HL-60/S4 treated with phorbol 12-myristate 13-acetate at 8.2 ng/mL for 4 days and 3 days (cell line): ENCODE results near the gene ANK2.

Experiments
- in situ Hi-C: fragments of 300-500 bp; cut with MboI; formaldehyde crosslinking; loops from 2 replicates; pipeline ENCODE4 v1.15.0; 2022; ENCODE audit warnings: low sequenced_read_pairs

The ANK2 gene

DNA sequence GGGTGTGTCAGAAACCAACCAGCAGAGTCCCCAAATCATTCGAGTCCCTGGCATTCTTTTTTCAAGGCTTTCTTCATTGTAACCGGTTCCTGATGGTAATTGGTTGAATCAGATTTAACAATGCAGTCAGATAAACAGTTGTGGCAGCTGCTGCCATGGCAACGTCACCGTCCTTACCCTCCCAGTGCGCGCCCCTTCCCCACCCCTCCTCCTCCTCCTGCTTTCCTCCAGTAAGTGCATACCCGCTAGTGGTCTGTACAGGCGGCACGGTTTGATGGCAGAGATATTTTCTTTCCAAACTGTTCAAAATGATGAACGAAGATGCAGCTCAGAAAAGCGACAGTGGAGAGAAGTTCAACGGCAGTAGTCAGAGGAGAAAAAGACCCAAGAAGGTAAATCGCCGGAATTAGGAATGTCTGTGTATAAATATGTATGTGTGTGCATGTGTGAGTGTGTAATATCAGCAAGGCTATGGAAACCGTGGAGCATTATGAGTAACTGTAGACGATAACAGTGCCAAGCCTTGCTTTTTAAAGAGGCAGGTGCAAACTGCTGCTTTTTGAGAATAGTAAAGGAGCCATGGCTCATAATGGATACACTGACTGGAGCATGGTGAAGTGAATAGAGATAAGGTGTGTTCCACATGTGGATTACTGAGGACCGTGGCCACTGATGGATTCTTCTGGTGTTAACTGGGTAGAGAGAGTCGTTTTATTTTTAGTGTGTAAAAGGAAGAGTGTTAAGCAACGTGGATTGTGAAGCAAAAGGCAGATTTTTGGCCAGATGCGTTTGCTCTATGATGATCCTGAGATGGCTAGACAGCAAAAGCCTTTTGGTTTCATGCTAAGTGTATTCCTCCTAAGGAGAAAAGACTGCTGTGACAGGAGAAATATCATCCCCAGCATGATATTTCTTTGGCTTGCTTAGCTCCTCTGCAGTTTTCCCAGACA, at the start of gene ANK2:
Gene ANK2 (plus strand): TSS at position 233 of the 950 bp plus-strand sequence. CDS start 76 bp downstream, at position 309.
- in situ Hi-C loops: no loop called here

- in situ Hi-C loops: no loop called here
Observed at GRCh38 chr4:113003841-113004240, 45.6 kb upstream of the ANK2 start.

DNA sequence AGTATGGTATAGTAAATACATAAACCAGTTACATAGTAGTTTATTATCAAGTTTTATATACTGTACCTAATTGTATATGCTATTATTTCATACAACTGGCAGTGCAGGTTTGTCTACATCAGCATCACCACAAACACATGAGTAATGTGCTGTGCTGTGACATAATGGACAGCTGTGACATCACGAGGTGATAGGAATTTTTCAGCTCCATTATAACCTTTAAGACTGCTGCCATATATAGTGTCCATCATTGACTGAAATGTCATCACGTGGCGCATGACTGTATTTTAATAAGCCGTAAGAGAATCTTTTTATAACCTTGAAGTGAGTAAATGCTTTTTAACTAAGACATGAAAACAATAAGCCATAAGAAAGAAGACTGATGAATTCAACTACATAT, 44.8 kb upstream of the ANK2 start:
- in situ Hi-C loops: no loop called here

- in situ Hi-C loops: no loop called here
Observed at GRCh38 chr4:113006632-113007031, 42.8 kb upstream of the ANK2 start.

DNA sequence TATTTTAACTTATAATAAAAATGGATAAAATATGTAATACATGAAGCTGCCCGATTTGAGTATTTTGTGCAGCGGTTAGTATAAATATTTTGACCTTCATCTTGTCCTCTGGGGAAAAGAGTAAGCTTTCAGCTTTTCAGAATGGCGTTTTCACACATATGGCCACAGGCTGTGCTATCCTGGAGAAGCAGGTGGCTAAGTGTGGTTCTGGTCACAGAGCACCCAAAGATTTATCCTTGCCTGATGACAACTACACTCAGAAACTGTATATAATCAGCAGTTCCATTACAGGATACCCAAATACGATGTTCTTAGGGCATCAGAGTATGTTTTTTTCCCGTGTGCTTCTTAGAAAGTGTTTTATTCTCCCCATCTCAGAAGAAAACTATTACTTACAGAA, 42.3 kb upstream of the ANK2 start:
- in situ Hi-C loops: no loop called here

- in situ Hi-C loops: no loop called here
Observed at GRCh38 chr4:113008135-113008534, 41.3 kb upstream of the ANK2 start.

GRCh38 chr4:113008716-113009115, 40.7 kb upstream of the ANK2 start:
- in situ Hi-C loops: no loop called here

DNA sequence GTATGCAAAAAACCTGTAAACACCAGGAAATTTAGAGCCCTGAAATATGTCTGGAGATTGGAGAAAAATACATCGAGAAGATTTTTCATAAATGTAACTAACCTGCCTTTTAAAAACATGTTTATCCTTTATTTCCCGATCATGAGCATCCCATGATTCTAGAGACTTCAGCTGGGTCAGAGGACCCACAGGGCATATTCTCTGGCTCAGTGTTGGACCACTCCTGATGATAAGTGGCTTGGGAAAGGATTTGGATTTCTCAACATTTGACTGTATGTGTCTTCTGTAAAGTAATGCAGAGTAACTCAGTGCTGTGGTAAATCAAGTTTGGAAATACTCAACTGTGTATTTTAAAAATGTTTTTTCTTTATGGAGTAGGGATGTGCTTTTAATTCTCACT, 40.0 kb upstream of the ANK2 start:
- in situ Hi-C loops: no loop called here

DNA sequence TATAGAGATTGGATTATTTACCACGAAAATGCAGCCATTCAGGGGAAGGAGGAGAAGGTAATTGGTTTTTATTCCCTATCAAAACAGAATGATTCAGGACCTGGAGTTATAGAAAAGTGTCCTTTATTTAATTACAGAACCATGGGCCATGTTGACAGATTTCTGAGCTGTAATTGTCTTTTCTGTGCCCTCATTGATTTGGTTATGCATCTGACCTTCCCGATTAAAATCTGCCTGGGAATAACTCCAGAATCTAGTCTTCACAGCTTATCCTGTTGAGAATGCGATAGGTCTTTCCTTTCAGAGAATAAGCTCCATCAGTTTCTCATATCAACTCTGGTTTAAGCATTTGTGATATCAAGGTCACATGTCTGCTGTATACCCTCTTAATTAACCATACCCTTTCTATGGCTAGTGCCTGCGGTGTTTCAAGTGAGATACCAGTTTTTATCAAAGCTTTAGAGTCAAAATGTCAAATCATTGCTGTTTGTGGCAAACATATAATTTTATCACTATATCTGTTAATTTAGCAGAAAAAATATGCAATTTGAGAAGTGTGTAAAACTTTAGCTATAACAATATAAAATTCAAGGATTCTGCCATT, 37.2 kb upstream of the ANK2 start:
- in situ Hi-C loops: no loop called here

DNA sequence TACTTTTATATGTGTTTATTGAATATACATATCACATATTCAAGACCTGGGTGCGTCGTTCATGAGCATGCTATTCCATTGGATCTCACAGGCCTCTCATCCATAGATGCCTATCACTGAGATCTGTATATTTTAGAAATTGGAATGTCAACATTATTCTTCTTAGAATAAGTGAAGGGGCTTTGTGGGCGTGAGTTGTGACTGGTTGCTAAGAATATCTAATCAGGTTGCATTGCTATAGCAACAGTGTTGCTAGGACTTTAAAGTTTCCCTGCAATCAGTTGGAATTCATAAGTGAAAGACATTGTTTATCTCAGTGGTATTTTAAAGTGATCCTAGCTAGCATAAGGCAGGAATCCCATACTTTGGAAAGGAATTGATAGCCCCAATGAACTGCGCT, 36.7 kb upstream of the ANK2 start:
- in situ Hi-C loops: no loop called here

- in situ Hi-C loops: no loop called here
Observed at GRCh38 chr4:113013751-113014150, 35.7 kb upstream of the ANK2 start.

DNA sequence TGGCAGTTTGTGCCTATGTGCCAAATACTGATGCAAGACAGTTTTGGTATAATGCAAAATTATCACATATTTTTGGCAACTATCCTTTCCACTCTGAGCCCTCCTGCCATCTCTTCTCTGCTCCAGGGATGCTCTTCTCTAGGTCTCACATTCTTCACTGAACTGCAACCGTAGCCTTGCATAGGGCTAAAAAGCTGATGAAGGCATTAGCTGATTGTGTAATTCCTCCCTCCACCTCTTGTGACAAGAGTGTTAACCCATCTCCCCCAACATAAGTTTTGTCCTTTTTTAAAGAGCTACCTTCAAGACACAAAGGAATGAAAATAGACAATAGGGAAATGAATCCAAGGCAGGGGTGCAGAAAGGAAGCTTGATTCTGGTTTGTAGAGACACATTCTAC, 33.1 kb upstream of the ANK2 start:
- in situ Hi-C loops: no loop called here

GRCh38 chr4:113020966-113021365, 28.5 kb upstream of the ANK2 start:
- in situ Hi-C loops: no loop called here

GRCh38 chr4:113024388-113024787, 25.1 kb upstream of the ANK2 start:
- in situ Hi-C loops: no loop called here

GRCh38 chr4:113025416-113025815, 24.0 kb upstream of the ANK2 start:
- in situ Hi-C loops: no loop called here

GRCh38 chr4:113026556-113026955, 22.9 kb upstream of the ANK2 start:
- in situ Hi-C loops: no loop called here

DNA sequence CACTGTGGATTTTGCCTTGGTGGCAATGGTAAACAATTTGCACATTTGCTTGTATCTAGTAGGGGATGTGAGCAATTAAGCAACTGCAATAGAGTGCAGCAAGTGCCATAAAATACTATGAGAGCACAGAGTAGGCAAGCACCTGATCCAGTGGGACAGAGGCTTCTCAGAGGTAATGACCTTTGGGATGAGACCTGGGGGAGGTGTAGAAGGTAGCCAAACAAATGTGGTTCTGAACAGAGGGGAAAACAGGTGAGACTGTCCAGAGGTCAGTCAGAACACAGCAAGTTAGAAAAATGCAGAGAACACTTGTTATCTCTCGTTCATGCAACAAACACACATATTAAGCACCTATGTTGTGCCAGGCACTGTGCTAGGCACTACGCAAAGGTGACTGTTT, 21.4 kb upstream of the ANK2 start:
- in situ Hi-C loops: no loop called here

- in situ Hi-C loops: no loop called here
Observed at GRCh38 chr4:113031212-113031611, 18.2 kb upstream of the ANK2 start.

DNA sequence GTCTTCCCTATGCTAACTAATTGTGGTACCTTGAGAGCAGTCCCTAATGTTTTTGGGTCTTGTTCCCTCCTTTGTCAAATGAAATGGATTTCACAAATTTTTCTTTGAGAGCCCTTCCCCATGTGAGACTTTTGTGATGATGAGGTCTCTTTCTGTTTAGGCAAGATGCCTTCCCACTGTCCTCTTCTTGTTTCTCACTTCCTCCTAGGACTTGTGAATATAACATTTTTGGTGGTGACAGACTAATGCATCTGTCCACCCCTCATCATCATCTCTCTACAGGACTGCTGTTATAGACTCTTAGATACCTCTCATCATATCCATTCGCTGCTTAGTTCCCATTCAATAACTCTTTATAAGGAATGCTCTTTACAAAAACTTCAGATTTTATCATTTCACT, 8.7 kb upstream of the ANK2 start:
- in situ Hi-C loops: no loop called here

DNA sequence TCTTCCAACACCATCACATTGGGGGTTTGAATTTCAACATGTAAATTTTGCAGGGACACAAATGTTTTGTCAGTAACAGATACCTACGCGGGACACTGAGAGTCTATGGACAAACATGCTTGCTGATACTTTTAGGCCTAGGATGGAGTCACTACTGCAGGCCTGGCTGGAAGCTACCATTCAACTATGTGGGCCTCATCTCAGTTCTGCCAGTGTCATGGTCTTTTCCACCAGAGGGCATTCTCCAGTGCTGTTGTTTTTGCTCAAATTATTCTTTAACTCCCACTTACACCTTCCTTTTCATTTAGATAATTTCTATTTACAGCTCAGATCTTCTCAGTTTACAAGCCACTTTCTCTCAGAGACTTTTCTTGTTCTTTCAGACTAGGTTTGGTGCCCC, 7.0 kb upstream of the ANK2 start:
- in situ Hi-C loops: no loop called here

- in situ Hi-C loops: no loop called here
Observed at GRCh38 chr4:113043591-113043990, 5.9 kb upstream of the ANK2 start.

DNA sequence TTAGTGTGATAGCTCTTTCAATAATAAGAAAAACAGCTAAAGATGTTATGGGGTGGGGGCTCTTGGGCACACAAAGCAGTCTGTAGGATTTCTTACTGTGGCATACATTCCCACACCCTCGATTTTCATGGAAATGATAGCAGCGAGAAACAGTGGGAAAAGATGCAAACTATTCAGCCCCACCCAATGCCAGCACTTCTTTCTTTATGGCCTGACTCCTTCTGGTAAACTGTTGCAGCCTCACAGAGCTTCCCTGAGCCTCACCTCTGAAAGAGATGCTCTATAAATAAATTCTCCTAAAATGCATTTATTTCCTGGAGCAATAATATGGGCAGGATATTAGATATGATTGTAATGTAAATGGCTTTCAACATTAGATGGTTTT, 910 bp downstream of the ANK2 start:
- in situ Hi-C loops: no loop called here
